ENCODE data around the gene SPAG5.

Gene SPAG5

DNA sequence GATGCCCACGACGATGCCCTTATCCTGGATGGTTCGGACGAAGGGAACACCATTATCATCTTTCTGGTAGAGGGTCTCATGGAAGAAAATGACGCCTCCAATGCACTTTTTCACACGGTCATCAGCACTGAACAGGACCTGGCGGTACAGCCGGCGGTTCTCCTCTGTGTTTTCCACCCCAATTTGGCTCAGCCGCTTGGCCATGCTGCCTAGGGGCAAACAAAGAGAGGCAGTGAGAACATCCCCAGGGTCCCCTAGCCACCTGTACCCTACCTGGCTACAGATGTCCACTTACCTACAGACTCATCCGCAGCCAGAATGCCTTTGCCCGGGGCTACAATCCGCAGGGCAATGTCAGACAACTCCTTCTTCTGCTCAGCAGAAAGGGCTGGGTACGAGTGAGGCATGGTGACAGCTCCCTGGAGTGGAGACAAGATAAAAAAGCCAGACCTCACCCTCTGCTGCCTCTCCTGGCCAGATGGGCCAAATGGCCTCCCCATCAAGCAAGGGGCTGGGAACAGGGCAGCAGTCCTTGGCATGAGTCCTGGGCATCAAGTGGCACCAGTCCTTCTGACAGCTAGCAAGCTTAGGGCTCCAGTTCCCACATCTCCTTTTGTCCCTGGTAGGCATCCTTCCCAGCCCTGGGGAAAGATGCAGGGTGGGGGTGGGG lies 23.6 kb downstream of the SPAG5 start:
- TF ChIP-seq, protein P1, sequence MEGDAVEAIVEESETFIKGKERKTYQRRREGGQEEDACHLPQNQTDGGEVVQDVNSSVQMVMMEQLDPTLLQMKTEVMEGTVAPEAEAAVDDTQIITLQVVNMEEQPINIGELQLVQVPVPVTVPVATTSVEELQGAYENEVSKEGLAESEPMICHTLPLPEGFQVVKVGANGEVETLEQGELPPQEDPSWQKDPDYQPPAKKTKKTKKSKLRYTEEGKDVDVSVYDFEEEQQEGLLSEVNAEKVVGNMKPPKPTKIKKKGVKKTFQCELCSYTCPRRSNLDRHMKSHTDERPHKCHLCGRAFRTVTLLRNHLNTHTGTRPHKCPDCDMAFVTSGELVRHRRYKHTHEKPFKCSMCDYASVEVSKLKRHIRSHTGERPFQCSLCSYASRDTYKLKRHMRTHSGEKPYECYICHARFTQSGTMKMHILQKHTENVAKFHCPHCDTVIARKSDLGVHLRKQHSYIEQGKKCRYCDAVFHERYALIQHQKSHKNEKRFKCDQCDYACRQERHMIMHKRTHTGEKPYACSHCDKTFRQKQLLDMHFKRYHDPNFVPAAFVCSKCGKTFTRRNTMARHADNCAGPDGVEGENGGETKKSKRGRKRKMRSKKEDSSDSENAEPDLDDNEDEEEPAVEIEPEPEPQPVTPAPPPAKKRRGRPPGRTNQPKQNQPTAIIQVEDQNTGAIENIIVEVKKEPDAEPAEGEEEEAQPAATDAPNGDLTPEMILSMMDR (conservative IDR thresholded peaks at IDR 0.05), result no peak
- no peak for TF ChIP-seq ZFX (IDR thresholded peaks at IDR 0.05)
- no peak overlapping the region for H3K27ac ChIP-seq

DNA sequence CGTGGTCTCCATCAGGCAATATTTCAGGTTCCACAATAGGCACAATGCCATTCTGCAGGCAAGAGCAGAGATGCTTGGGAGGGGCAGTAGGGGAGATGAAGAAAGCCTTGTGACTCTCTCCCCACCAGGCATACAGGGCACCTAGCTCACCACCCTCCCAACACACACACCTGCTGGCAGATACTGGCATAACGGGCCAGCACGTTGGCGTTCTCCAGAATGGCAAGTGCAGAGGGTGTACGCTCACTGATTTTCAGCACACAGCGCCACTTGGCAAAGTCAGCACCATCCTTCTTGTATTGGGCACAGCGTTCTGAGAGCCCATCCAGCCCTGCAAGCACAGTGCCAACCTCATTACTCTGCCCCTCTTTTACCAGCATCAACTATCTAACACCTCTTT lies 24.3 kb downstream of the SPAG5 start:
- TF ChIP-seq, protein P1 (conservative IDR thresholded peaks at IDR 0.05), result no peak; the same call in 1 of the 2 replicates
- no peak for TF ChIP-seq ZFX (IDR thresholded peaks at IDR 0.05)

DNA sequence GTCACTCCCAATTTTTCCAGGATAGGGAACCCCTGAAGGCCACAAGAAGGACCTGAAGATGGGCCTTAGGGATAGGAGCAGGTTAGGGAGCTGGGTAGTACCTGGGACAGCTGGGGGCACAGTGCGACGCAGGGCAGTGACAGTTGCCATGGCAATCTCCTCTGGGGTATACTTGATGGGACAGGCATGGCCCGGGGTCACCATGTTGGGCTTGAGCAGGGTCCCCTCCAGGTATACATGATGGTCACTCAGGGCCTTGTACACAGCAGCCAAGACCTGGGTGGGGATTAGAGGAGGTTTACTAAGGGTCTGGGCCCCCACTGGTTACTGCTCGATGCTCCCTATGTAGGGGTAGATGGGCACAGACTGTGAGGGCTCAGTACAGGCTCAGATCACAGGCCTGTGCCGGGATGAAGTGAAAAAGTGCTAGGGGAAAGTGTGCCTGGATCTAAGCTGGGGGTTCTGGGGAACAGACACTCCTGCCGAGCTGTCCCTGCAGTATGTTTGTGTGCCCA lies 24.8 kb downstream of the SPAG5 start:
- TF ChIP-seq, protein P1 (conservative IDR thresholded peaks at IDR 0.05), result no peak
- no peak overlapping the region for H3K27ac ChIP-seq

More for the DNA sequence above, 24.3 kb downstream of the SPAG5 start:
- no peak overlapping the region for H3K27ac ChIP-seq

- no peak for TF ChIP-seq ZFX (IDR thresholded peaks at IDR 0.05)
- TF ChIP-seq, protein P1 (conservative IDR thresholded peaks at IDR 0.05), result no peak
- H3K27ac ChIP-seq, result no peak overlapping the region
These were observed 25.3 kb downstream of the SPAG5 start for GRCh38 chr17:28573521-28573920.

GRCh38 chr17:28573040-28573380 lies 25.8 kb downstream of the SPAG5 start:
- TF ChIP-seq ZFX (IDR thresholded peaks at IDR 0.05), result no peak
- no peak overlapping the region for H3K27ac ChIP-seq

GRCh38 chr17:28572259-28573039 lies 26.4 kb downstream of the SPAG5 start:
- H3K27ac ChIP-seq, result no peak overlapping the region
- TF ChIP-seq ZFX (IDR thresholded peaks at IDR 0.05), result no peak
- TF ChIP-seq, protein P1 (conservative IDR thresholded peaks at IDR 0.05), result no peak

- TF ChIP-seq, protein P1 (conservative IDR thresholded peaks at IDR 0.05), result no peak
- peak; percentile 20; the same call in 1 of the 2 replicates for TF ChIP-seq ZFX (IDR thresholded peaks at IDR 0.05)
- peak within 1 kb of the TSS; percentile 84 for H3K27ac ChIP-seq
These were observed 27.3 kb downstream of the SPAG5 start, which contains the start of gene PIGS for GRCh38 chr17:28571361-28572122. Gene PIGS (minus strand): TSS chr17:28571524. CDS start chr17:28571496, 28 bp downstream.
